Fibroblast of skin of left quadriceps (primary cell): ENCODE measurements around the gene F5.
A peak's percentile ranks its signal among the peaks of the same experiment; 100 is the strongest.
"Not testable (repeated sequence)": the region's sequence is repeated elsewhere in the genome, so short reads cannot be mapped to it uniquely, and the experiment has no call there.

ENCODE experiments used
- DNase-seq, 2 experiments: peaks; one replicate each; pipeline ENCODE4 v3.0.0-alpha.2; 2013; ENCODE audit warnings: low read depth in 2 of 2

The F5 gene

GRCh38 chr1:169511316-169512005 is 74.8 kb downstream of the F5 start:
- peak; percentile 23 for DNase-seq

- DNase-seq, result no peak
Observed at GRCh38 chr1:169510060-169510459, 76.2 kb downstream of the F5 start.

GRCh38 chr1:169509354-169509753 is 76.9 kb downstream of the F5 start:
- DNase-seq, result no peak

- DNase-seq, result no peak
Observed at GRCh38 chr1:169508432-169509338, 77.6 kb downstream of the F5 start.

- DNase-seq, result no peak
Observed at GRCh38 chr1:169507413-169507812, 78.9 kb downstream of the F5 start.

GRCh38 chr1:169503601-169504000 is 82.7 kb downstream of the F5 start:
- DNase-seq, result not testable (repeated sequence)

- no peak for DNase-seq
Observed at GRCh38 chr1:169499807-169500206, 86.5 kb downstream of the F5 start.

GRCh38 chr1:169497317-169497716 is 89.0 kb downstream of the F5 start:
- no peak for DNase-seq

GRCh38 chr1:169495916-169496315 is 90.4 kb downstream of the F5 start:
- DNase-seq, result no peak

- DNase-seq, result no peak
Observed at GRCh38 chr1:169495046-169495775, 91.1 kb downstream of the F5 start.

GRCh38 chr1:169494343-169494742 is 91.9 kb downstream of the F5 start:
- DNase-seq, result no peak

- DNase-seq, result no peak
Observed at GRCh38 chr1:169493251-169493650, 93.0 kb downstream of the F5 start.

- no peak for DNase-seq
Observed at GRCh38 chr1:169491845-169492281, 94.4 kb downstream of the F5 start.

- no peak for DNase-seq
Observed at GRCh38 chr1:169488157-169488556, 98.1 kb downstream of the F5 start.

GRCh38 chr1:169487561-169487960 is 98.7 kb downstream of the F5 start:
- DNase-seq, result no peak

GRCh38 chr1:169487133-169487532 is 99.1 kb downstream of the F5 start:
- no peak for DNase-seq

- peak in 1 of 2 experiments; percentile 4 for DNase-seq
Observed at GRCh38 chr1:169486281-169487051, 99.8 kb downstream of the F5 start.

- DNase-seq, result peak; percentile 99
Observed at GRCh38 chr1:169485431-169486280, 100.6 kb downstream of the F5 start, which contains the start of gene SLC19A2. TSS of gene SLC19A2 (minus strand) at chr1:169485944. CDS start at chr1:169485766, 178 bp downstream.

GRCh38 chr1:169484683-169485430 is 101.4 kb downstream of the F5 start:
- peak in 1 of 2 experiments; percentile 4 for DNase-seq

- no peak for DNase-seq
Observed at GRCh38 chr1:169484101-169484500, 102.2 kb downstream of the F5 start.
